Panc1 (cell line): ENCODE data around the gene CYFIP2. TPM values are rescaled to one million over a fixed set of nuclear protein-coding genes. Genes with fewer than 3 reads are reported as not detected.

Experiments used
- ATAC-seq: fragments of 200-7000 bp; cut with Tn5 transposase; 2 replicates; pipeline ENCODE4 v1.9.1; 2020; ENCODE audit warnings: mild to moderate bottlenecking, moderate library complexity
- BruUV-seq: library from RNA; stranded (reverse); fragments of 400-500 nt; replicated peaks from 2 replicates; lab custom pipeline; 2021; lab: Mats Ljungman, UMichigan
- CTCF ChIA-PET: fragments of 300-600 bp; sonication (Branson Sonifier 250); formaldehyde crosslinking; loops from one replicate; lab custom pipeline; 2022; ENCODE audit warnings: antibody characterized with exemption; lab: Charles Lee
- POLR2A ChIA-PET: fragments of 300-600 bp; sonication (Branson Sonifier 250); formaldehyde crosslinking; loops from one replicate; lab custom pipeline; 2022; ENCODE audit warnings: antibody characterized with exemption; lab: Charles Lee
- DNase-seq: peaks from one replicate; pipeline ENCODE4 v3.0.0-alpha.2; 2010; ENCODE audit warnings: low read depth, low spot score
- H3K27ac ChIP-seq: 2 replicates; pipeline ENCODE4 v1.5.1; 2011; ENCODE audit warnings: mild to moderate bottlenecking, low read length, inconsistent platforms
- H3K27me3 ChIP-seq: fragments of 200-500 bp; sonication (Bioruptor generic); 2 replicates; pipeline ENCODE4 v1.6.0; 2014; ENCODE audit warnings: low read length, inconsistent platforms; ENCODE audit not compliant: control insufficient read depth, insufficient read depth
- H3K36me3 ChIP-seq: fragments of 200-500 bp; sonication (Bioruptor generic); 2 replicates; pipeline ENCODE4 v1.5.1; 2014; ENCODE audit warnings: inconsistent platforms, mild to moderate bottlenecking, low read length, moderate library complexity; ENCODE audit not compliant: control insufficient read depth, insufficient read depth
- H3K4me1 ChIP-seq: 2 replicates; pipeline ENCODE4 v1.5.1; 2011; ENCODE audit warnings: inconsistent platforms, mild to moderate bottlenecking, low read length, moderate library complexity; ENCODE audit not compliant: control insufficient read depth, insufficient read depth
- H3K4me3 ChIP-seq, 2 experiments: 2 replicates each; pipeline ENCODE4 v1.5.1; 2011 to 2012; ENCODE audit warnings: low read depth in 2 of 2, low read length in 2 of 2, mild to moderate bottlenecking in 2 of 2, inconsistent platforms in 1 of 2, moderate library complexity in 1 of 2
- H3K9me3 ChIP-seq: fragments of 200-500 bp; sonication (Bioruptor generic); 2 replicates; pipeline ENCODE4 v1.5.1; 2014; ENCODE audit warnings: low read depth, mild to moderate bottlenecking, inconsistent platforms, low read length, moderate library complexity; ENCODE audit not compliant: control insufficient read depth, insufficient read depth
- POLR2AphosphoS5 ChIP-seq: IDR thresholded peaks from 2 replicates; pipeline ENCODE4 v1.6.1; 2012; ENCODE audit warnings: mild to moderate bottlenecking, low read depth, low read length, moderate library complexity
- SIN3A ChIP-seq: IDR thresholded peaks from 2 replicates; pipeline ENCODE4 v1.6.1; 2012; ENCODE audit warnings: low read depth, mild to moderate bottlenecking, low read length, moderate library complexity, borderline replicate concordance; ENCODE audit not compliant: insufficient read depth
- TCF7L2 ChIP-seq: IDR thresholded peaks from 2 replicates; pipeline ENCODE4 v1.6.1; 2011; ENCODE audit warnings: mild to moderate bottlenecking, low read depth, low read length, inconsistent platforms
- in situ Hi-C: cut with HindIII; loops from 2 replicates; pipeline ENCODE4 v1.10.0; 2016; ENCODE audit warnings: low sequenced_read_pairs, low pct_unique_long_range_greater_than_20kb
- intact Hi-C: fragments of 100-400 bp; cut with micrococcal nuclease; formaldehyde crosslinking; loops from one replicate; pipeline ENCODE4 v1.10.0; 2022; ENCODE audit not compliant: unreplicated experiment
- total RNA-seq: library from RNA; stranded (reverse); gene quantifications from one replicate; pipeline ENCODE4 v1.2.1, GENCODE V29; 2021; ENCODE audit not compliant: unreplicated experiment
- TF ChIP-seq, protein P1 (sequence below): fragments of 450-650 bp; IDR thresholded peaks from 2 replicates; pipeline ENCODE4 v1.5.1; 2017; ENCODE audit warnings: mild to moderate bottlenecking
- TF ChIP-seq, protein P2 (sequence below), 2 experiments: IDR thresholded peaks; 2 replicates each; pipeline ENCODE4 v1.6.1; 2011 to 2012; ENCODE audit warnings: low read depth in 2 of 2, control low read depth in 1 of 2, low read length in 1 of 2, mild to moderate bottlenecking in 1 of 2, moderate library complexity in 1 of 2; ENCODE audit not compliant: insufficient read depth in 1 of 2

The CYFIP2 gene
- total RNA-seq, 1 experiment from 2014 or later = 0.80 TPM

DNA sequence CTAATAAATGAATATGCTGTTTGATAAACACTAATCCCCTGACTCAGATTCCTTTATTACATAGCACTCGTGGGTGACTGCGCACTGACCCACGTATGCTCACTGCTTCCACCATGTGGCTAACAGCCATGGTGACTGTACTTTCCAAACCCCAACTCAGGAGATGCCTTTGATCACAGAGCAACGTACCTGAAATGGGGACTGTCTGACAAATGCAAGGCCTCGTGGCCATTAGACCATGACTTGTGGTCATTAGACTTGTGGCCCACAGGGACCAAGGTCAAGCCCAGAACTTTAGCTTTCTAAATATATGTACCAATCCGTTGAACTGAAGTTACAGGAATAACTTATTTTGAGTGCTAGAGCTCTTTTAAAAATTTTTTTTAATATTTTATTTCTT is 46.6 kb downstream of the CYFIP2 start:
- ATAC-seq (peak; percentile 80; the same call in 1 of the 2 replicates), DNase-seq (peak; percentile 36)
- no peak for TF ChIP-seq TCF7L2
- TF ChIP-seq, protein P1, sequence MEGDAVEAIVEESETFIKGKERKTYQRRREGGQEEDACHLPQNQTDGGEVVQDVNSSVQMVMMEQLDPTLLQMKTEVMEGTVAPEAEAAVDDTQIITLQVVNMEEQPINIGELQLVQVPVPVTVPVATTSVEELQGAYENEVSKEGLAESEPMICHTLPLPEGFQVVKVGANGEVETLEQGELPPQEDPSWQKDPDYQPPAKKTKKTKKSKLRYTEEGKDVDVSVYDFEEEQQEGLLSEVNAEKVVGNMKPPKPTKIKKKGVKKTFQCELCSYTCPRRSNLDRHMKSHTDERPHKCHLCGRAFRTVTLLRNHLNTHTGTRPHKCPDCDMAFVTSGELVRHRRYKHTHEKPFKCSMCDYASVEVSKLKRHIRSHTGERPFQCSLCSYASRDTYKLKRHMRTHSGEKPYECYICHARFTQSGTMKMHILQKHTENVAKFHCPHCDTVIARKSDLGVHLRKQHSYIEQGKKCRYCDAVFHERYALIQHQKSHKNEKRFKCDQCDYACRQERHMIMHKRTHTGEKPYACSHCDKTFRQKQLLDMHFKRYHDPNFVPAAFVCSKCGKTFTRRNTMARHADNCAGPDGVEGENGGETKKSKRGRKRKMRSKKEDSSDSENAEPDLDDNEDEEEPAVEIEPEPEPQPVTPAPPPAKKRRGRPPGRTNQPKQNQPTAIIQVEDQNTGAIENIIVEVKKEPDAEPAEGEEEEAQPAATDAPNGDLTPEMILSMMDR = peak; percentile 82
- intact Hi-C loops (loop anchor here (1.0 to 2.0 kb wide), 2 partner anchors 60 to 163 kb away; no protein-coding TSS in a partner anchor), in situ Hi-C loops (no loop called here)
- no peaks in the 10 kb centered on the region for H3K36me3 ChIP-seq
- H3K4me1 ChIP-seq = no peaks in the 10 kb centered on the region
- no peaks in the 10 kb centered on the region for H3K9me3 ChIP-seq
- POLR2A ChIA-PET = interaction anchor here (0.7 kb wide), 1 partner anchor 23 kb away, joined by 3 read pairs; no protein-coding TSS in a partner anchor
- CTCF ChIA-PET = interaction anchor here (0.6 to 1.3 kb wide), 2 partner anchors 52 to 59 kb away, joined by 3 to 4 read pairs; no protein-coding TSS in a partner anchor
- no TSS peak for BruUV-seq
- H3K4me3 ChIP-seq = no peak overlapping the region
- H3K27ac ChIP-seq = no peak overlapping the region
- H3K27me3 ChIP-seq = peaks cover 12% of the 10 kb centered on the region; the same call in 1 of the 2 replicates

DNA sequence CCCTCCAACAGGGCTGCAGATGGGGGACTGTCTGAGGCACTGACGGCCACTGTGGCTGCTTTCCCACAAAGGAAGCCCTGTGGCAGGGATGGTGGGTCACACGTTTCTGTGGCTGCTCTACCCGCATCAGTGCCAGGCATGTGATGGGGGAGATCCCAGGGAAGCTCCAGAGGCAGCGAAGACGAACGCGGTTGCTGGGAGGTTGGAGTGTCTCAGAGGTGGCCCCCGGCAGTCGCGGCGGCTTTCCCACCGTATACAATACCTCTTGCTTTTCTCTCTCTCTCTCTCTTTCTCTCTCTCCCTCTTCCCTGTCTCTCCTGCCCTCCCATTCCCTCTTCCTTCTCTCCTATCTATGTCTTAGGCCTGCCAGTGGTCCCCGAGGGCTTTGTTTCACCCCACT is 56.7 kb downstream of the CYFIP2 start:
- H3K9me3 ChIP-seq = no peaks in the 10 kb centered on the region
- H3K27ac ChIP-seq = no peak overlapping the region
- POLR2A ChIA-PET = no interaction called here
- ATAC-seq (no peak), DNase-seq (no peak)
- no TSS peak for BruUV-seq
- intact Hi-C loops (no loop called here), in situ Hi-C loops (no loop called here)
- no peak overlapping the region for H3K4me3 ChIP-seq
- CTCF ChIA-PET = no interaction called here
- 0 out of 2 replicates have a peak, but pooled peaks cover 2% of the 10 kb centered on the region for H3K27me3 ChIP-seq
- no peaks in the 10 kb centered on the region for H3K4me1 ChIP-seq
- no peaks in the 10 kb centered on the region for H3K36me3 ChIP-seq
- TF ChIP-seq, protein P2, sequence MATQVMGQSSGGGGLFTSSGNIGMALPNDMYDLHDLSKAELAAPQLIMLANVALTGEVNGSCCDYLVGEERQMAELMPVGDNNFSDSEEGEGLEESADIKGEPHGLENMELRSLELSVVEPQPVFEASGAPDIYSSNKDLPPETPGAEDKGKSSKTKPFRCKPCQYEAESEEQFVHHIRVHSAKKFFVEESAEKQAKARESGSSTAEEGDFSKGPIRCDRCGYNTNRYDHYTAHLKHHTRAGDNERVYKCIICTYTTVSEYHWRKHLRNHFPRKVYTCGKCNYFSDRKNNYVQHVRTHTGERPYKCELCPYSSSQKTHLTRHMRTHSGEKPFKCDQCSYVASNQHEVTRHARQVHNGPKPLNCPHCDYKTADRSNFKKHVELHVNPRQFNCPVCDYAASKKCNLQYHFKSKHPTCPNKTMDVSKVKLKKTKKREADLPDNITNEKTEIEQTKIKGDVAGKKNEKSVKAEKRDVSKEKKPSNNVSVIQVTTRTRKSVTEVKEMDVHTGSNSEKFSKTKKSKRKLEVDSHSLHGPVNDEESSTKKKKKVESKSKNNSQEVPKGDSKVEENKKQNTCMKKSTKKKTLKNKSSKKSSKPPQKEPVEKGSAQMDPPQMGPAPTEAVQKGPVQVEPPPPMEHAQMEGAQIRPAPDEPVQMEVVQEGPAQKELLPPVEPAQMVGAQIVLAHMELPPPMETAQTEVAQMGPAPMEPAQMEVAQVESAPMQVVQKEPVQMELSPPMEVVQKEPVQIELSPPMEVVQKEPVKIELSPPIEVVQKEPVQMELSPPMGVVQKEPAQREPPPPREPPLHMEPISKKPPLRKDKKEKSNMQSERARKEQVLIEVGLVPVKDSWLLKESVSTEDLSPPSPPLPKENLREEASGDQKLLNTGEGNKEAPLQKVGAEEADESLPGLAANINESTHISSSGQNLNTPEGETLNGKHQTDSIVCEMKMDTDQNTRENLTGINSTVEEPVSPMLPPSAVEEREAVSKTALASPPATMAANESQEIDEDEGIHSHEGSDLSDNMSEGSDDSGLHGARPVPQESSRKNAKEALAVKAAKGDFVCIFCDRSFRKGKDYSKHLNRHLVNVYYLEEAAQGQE (IDR thresholded peaks at IDR 0.05; ENCODE audit: insufficient read depth in 1 of 2, low read depth in 2 of 2, low read length in 1 of 2) = no peak
- TF ChIP-seq POLR2AphosphoS5 (no peak), SIN3A (no peak), TCF7L2 (no peak)
- TF ChIP-seq, protein P1 = no peak
